HG02938 (cell line): ENCODE measurements around the gene CNIH1.
"Not testable (repeated sequence)": the region's sequence is repeated elsewhere in the genome, so short reads cannot be mapped to it uniquely, and the experiment has no call there.

ENCODE experiments used
- ATAC-seq: cut with Tn5 transposase; IDR thresholded peaks from one replicate; pipeline ENCODE4 v1.9.1; 2021; ENCODE audit warnings: mild to moderate bottlenecking, moderate library complexity; ENCODE audit not compliant: unreplicated experiment

The CNIH1 gene

DNA sequence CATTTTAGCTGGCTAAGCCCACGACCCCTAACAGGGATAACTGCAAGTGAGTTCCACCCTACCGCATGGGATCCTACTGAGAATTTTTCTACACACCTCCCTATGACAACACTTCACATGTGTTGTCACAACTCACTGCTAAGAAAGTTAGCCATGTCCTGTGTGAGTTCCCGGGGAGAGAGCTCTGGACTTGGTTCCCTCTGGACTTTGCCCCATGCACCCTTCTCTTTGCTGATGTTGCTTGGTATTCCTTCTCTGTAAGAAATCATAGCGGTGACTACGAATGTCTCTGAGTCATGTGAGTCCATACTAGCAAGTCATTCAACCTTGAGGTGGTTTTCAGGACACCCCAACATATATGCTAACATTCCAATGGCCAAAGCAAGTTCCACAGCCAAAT lies 53.8 kb downstream of the CNIH1 start:
- no peak for ATAC-seq

GRCh38 chr14:54385556-54385955 lies 55.6 kb downstream of the CNIH1 start:
- no peak for ATAC-seq

DNA sequence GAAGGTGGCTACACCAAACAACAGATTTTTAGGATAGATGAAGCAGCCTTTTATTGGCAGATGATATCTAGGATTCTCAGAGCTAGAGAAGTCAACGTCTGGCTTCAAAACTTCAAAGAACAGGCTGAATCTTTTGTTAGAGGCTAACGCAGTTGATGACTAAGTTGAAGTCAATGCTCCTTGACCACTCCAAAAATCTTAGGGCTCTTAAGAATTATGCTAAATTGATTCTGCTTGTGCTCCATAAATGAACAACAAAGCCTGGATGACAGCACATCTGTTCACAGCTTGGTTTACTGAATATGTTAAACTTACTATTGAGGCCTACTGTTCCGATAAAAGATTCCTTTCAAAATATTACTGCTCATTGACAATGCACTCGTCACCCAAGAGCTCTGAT lies 57.3 kb downstream of the CNIH1 start:
- no peak for ATAC-seq

GRCh38 chr14:54381821-54382220 lies 59.4 kb downstream of the CNIH1 start:
- no peak for ATAC-seq

DNA sequence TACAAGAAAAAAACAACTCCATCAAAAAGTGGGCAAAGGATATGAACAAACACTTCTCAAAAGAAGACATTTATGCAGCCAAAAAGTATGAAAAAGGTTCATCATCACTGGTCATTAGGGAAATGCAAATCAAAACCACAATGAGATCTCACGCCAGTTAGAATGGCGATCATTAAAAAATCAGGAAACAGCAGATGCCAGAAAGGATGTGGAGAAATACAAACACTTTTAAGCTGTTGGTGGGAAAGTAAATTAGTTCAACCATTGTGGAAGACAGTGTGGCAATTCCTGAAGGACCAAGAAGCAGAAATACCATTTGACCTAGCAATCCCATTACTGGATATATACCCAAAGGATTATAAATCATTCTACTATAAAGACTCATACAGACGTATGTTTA lies 60.6 kb downstream of the CNIH1 start:
- ATAC-seq: not testable (repeated sequence)

DNA sequence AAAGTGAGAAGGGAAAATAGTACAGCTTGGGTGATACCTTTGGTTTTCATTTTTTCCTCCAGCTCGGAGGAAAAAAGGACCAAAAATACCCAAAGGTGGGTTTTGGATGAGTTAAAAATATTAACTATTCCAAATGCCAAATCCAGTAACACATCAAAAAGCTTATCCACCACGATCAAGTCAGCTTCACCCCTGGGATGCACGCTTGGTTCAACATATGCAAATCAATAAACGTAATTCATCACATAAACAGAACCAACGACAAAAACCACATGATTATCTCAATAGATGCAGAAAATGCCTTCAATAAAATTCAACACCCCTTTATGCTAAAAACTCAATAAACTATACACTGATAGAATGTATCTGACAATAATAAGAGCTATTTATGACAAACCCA lies 62.3 kb downstream of the CNIH1 start:
- not testable (repeated sequence) for ATAC-seq

- ATAC-seq: no peak
Measured at GRCh38 chr14:54377501-54377900, 63.7 kb downstream of the CNIH1 start.

GRCh38 chr14:54374117-54374884 lies 66.9 kb downstream of the CNIH1 start:
- no peak for ATAC-seq
